SU-DHL-6 (cell line): ENCODE measurements around the gene OR8D2.

Experiments
- EZH2phosphoT487 ChIP-seq: fragments of 200-600 bp; sonication (generic), shearing (Covaris generic); conservative IDR thresholded peaks from 2 replicates; pipeline ENCODE4 v1.6.1; 2018; ENCODE audit warnings: mild to moderate bottlenecking, antibody characterized with exemption, low read length, moderate library complexity, mixed read lengths
- TF ChIP-seq, protein P1 (sequence below): fragments of 200-600 bp; sonication (generic); IDR thresholded peaks from one replicate; pipeline ENCODE4 v1.5.1; 2017; ENCODE audit warnings: antibody characterized with exemption, mild to moderate bottlenecking, low read length, moderate library complexity; ENCODE audit not compliant: insufficient read depth, poor library complexity, severe bottlenecking

DNA sequence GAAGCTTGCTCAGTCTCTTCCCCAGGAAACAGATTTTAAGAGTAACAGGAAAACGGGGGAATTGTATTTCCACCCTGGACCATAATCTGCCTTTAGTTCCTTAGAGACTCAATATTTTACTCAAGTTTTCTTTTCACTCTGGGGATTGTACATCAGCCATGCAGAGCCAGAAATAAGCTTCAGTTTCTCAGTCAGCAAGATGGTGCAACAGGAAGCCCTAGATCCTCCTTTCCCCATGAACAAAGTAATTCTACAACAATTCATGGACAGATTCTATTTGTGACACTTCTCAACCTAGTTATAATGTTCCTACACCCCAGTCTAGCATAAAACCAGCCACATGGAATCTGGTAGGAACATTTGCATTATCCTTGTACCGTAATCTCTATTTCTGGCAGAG is 39.6 kb upstream of the OR8D2 start:
- TF ChIP-seq, protein P1, sequence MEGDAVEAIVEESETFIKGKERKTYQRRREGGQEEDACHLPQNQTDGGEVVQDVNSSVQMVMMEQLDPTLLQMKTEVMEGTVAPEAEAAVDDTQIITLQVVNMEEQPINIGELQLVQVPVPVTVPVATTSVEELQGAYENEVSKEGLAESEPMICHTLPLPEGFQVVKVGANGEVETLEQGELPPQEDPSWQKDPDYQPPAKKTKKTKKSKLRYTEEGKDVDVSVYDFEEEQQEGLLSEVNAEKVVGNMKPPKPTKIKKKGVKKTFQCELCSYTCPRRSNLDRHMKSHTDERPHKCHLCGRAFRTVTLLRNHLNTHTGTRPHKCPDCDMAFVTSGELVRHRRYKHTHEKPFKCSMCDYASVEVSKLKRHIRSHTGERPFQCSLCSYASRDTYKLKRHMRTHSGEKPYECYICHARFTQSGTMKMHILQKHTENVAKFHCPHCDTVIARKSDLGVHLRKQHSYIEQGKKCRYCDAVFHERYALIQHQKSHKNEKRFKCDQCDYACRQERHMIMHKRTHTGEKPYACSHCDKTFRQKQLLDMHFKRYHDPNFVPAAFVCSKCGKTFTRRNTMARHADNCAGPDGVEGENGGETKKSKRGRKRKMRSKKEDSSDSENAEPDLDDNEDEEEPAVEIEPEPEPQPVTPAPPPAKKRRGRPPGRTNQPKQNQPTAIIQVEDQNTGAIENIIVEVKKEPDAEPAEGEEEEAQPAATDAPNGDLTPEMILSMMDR: no peak
- no peak for TF ChIP-seq EZH2phosphoT487
